ENCODE data around the gene ACTR3.
A peak's percentile ranks its signal among the peaks of the same experiment; 100 is the strongest.

ACTR3 gene

DNA sequence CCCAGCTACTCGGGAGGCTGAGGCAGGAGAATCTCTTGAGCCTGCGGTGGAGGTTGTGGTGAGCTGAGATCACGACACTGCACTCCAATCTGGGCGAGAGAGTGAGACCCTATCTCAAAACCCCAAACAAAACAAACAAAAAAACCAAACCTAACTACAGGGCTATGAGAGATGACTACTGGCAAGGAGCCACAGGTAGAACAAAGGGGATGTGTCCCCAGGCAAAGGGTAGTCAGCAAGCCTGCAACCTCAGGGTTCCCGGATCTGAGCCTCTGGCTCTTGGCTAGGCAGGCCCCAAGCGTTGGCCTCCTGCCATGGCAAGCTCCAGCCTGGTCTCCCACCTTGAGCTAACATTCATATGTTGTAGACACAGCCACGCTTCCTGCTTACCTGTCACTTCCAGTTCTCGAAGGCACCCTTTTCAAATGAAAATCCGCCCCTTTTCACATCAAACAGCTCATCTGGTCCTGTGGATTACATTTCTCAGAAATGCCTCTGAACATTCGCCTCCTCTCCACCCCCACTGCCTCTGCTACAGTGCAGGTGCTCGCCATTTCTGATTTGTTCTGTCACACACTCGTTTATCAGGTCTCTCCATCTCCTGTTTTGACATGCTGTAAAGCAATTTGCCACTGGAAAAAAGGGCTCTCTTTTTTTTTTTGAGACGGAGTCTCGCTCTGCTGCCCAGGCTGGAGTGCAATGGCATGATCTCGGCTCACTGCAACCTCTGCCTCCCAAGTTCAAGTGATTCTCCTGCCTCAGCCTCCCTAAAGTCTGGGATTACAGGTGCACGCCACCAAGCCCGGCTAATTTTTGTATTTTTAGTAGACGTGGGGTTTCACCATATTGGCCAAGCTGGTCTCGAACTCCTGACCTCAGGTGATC lies 13.1 kb upstream of the ACTR3 start:
- peak; percentile 84 for DNase-seq (ENCODE audit: low read depth, low spot score)

DNA sequence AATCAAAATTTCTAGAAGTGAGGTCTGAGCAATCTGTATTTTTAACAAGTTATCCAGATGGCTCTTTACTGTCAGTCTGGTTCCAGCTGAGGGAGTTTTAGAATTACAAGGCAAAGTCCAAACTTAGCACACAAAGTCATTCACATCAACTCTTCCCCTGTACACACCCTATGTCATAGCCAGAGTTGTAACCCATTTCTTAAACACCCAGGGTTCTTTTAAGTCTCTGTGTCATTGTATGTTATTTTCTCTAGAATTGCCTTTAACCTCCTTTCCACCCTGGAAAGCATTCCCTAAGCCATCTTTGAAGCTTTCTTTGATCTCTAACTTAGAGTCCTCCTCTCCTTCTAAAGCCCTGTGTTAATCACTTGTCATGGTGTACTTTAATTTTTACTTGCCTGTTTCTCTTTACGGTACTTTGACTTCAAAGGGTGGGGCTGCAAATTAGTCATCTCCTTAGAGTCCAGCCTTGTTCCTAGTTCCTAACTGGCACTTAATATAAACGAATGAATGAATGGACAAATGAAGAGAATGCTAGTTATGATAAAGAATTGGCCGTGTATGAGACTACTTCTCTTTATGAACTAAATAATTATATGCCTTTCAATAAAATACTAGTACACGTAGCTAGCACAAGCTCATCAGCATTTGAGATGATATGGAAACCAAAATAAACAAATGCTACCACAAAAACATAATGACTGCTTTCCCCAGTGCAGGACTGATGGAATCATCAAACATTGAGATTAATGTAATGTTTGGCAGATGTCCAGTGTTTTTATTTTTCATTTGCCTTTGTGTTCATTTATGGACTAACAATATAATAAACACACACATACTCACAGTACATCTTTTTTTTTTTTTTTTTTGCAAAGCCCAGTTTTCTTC lies 11.9 kb upstream of the ACTR3 start:
- DNase-seq (ENCODE audit: low read depth, low spot score): no peak

DNA sequence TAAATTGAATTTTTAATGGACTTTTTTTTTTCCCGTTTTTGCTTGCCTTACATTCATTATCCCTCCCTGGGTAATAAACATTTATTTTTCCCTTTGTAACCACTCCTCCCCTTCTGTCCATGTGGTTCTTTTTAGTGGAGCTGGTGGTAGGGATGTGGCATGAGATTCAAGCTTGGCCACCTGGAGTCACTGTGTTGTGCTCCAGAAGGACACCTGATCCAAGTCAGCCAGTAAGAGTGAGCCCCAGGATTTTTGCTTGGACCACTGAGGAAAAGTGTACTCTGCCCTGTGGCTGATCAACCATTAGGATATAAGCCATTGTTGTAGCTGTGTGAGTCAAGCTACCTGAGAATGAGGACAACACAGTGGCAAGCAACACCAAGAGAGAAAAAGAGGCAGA lies 11.1 kb upstream of the ACTR3 start:
- DNase-seq (ENCODE audit: low read depth, low spot score): no peak

DNA sequence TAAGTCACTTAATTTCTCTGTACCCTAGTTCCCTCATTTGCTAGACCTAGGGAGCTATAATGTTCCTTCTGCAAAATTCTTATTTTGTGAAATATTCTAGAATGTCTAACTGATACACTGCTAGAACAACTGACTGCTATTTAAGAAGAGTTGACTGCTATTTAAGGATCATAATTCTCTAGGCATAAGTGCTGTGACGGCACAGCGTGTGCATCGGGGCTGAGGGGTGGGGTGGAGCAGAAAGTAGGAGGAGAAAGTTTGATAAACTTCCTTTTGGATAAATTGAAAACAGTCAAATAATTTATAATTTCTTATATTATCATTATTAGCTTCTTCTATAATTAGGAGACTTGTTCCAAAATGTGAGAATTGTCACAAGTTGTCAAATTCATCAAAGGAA lies 10.4 kb upstream of the ACTR3 start:
- no peak for DNase-seq (ENCODE audit: low read depth, low spot score)

DNA sequence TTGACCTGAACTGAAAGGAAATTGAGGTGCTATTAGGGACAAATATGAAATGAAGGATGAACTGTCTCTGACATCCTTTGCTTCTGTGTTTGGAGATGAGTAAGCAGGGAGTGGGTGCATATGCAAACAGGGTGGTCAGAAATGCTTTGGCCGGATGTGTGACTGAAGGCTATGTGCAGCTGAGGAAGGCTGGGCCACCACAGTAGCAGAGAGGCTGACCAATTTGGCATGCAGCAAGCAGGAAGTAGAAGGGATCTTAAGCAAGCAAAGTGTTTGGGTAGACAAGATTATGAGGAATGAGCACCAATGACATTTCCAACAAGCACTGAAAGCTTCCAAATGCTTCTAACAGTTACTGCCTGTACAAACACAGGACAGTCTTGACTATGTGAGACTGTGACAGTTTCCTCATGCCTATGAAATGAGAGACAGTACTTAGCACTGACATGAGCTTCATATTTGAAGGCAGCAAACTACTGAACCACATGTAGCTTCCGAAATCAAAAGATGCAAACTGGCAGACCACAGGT lies 3.3 kb upstream of the ACTR3 start:
- peak; percentile 70 for DNase-seq (ENCODE audit: low read depth, low spot score)

DNA sequence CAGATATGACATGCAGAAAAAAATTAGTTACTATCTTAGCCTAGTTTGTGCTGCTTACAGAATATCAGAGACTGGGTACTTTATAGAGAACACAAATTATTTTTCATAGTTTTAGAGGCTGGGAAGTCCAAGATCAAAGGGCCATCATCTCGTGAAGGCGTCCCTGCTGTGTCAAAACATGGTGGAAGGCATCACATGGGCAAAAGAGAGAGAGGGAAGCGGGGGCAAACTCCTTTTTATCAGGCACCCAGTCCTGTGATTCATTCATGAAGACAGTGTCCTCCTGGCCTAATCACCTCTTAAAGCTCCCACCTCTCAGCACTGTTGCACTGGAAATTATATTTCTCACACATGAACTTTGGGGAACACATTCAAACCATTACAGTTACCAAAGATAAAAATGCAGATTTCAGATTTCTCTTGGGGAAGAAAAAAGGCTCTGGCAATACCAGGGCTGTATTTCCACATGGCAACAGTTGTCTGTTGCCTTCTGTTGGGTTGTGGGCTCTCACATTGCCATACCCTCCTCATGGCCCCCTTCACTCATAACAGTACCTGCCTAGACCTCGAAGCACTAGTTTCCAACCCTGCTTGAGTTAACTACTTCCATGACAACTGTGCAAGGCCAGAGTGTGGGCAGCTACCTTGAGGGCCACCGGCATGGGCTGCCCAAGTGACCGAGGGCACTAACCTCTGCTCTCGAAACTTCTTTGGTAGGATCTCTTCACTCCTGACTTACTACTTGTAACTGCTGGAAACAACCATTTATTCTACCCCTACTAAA lies 2.7 kb upstream of the ACTR3 start:
- no peak for DNase-seq (ENCODE audit: low read depth, low spot score)

DNA sequence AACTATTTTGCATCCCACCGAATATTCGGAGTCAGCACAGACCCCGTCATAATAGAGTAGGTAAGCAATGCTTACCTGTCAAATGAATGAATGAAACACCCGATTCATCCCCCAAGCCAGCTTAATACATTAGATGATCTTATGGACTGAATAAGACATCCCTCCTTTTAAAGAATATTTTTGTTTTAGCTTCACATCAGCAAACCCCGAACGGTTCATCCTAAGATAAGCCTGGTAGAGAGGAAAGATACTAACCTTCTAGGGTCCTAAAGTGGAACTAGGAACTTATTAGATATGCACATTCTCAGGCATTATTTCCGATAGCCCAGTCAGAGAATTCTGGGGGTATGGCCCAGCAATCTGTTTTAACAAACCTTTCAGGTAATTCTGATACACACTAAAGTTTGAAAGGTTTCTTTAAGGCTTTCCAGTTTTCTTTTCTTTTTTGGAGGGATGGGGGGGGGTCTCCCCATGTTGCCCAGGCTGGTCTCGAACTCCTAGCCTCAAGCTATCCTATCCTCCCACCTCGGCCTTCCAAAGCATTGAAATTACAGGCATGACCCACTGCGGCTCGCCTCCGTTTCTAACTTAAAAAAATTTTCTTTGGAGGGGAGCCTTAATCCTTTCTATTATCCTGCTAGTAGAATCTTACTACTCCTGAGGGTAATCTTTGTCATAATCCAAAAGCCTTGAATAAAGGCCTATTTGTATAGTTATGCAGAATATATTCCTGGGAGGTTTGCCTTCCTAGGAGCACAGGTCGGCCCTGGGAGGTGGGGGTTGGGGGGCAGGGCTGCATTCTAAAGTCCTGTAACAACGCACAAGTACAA lies 1.0 kb upstream of the ACTR3 start:
- no peak for DNase-seq (ENCODE audit: low read depth, low spot score)

DNA sequence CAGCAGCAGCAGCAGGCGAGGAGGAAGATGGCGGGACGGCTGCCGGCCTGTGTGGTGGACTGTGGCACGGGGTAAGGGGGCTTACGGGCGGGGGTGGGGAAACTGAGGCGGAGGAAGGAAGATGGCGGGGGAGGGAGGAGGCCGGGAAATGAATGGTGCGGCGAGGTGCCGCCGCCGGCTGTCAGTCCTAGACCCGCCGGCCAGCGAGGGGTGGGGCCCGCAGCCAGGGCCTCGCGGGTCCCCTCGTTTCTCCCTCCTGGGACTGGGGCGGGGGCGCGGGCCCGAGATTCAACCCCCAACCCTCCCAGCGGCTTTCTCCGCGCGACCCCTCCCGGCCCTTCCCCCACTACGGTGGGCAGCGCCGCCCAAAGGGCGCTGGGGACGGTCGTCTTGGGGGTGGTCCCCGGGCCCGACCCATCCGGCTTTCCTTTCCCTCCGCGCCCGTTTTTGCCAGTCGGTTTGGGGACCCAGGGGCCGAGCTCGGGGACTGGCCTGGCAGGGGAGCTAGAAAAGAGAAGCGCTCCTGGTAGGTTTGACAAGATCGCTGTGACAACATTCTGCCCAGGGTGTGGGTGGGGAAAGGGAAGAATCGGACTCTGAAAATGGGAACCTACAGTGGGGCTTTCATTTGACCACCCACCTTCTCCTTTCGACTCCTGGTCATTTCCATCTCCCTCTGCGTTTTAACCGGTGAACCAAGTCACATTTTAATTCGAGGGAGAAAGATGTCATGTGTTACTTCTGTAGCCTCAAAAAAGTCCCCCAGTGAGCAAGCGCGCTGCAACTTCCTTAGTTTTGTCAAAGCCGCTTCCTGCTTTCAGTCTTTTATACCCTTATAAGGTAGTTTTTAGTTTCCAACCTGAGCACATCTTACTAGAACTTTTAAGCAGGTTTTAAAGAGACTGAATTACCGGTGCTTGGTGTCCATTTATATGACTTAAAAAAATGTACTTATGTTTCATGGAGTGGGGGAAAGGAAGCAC lies 655 bp downstream of the ACTR3 start:
- DNase-seq (ENCODE audit: low read depth, low spot score): peak; percentile 82

DNA sequence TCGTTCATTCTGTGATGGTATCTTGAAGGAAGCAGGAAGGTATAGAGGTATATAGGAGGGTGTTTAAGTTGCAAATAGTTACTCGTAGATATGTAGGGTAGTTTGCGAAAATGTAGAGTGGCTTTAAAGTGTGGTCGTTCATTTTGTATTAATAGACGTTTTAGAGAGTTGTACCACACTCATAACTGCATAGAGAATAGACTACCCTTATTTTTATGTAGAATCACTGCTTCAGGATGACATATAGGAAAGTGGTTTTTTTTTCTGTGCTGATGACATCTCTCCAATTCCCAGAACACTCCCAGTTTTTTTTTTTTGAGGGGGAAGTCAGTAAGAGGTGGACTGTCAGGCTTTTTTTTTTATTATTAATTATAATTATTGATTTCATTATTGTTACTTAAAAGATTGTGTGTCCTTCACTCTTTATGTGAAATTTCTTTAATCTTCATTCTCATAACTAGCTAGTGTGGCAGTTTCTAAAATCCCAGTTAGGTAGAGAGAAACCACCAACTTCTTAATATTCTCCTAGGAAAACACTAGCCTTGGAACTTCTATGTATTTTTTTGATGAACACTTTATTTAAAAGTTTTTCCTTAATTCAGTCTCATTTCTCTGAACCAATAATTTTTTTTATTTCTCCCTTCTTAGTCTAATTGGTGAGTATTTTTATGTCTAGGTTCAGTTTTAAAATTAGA lies 1.5 kb downstream of the ACTR3 start:
- no peak for DNase-seq (ENCODE audit: low read depth, low spot score)

DNA sequence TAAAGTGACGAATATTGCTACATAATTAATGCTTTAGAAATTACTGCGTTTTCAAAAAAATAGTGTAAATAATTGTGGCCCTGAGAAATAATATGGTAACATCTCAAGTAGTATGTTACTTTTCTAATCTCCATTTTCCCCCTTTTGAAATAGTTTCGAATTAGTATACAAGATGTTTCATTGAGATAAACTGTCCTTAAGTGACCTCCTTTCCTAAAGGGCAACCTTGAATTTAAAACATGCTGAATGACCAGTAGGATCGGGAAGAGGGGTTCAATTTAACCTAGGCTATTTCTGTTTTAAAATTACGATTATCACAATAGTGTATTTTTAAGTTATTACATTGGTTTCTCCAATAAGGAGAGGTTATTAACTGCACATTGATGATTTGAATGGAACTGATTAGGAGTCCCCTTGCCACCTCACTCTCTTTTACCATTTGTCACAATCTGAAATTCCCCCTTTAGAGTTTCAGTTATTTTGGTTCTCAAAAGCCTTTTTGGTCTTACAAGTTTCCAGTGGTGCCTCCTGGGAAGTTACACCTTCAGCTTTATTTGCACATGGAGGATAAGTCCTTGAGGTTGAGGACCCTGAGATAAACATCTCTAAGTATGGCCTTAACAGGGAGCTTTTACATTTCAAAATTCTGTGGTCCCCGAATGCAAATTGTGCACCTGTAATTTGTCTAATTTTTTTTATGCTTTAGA lies 2.3 kb downstream of the ACTR3 start:
- no peak for DNase-seq (ENCODE audit: low read depth, low spot score)

DNA sequence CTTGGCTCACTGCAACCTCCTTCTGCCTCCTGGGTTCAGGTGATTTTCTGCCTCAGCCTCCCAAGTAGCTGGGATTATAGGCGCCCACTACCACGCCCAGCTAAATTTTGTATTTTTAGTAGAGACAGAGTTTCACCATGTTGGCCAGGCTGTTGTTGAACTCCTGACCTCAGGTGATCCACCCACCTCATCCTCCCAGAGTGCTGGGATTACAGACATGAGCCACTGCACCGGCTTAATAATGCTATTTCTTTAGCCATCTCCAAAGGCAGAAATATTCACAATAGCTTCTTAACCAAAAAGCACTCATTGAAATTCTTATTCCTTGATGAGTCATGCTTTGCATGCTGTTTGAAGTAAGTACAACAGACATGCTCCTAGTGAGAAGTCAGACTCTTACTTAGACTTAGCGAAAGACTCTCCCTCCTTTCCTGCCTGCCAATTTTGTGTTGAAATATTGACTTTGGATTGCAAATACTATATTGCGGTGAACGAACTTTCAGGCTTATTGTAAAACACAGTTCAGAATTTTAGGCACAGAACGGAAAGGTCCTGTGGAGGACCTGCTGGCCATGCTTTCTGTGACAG lies 4.4 kb downstream of the ACTR3 start:
- DNase-seq (ENCODE audit: low read depth, low spot score): peak; percentile 84

DNA sequence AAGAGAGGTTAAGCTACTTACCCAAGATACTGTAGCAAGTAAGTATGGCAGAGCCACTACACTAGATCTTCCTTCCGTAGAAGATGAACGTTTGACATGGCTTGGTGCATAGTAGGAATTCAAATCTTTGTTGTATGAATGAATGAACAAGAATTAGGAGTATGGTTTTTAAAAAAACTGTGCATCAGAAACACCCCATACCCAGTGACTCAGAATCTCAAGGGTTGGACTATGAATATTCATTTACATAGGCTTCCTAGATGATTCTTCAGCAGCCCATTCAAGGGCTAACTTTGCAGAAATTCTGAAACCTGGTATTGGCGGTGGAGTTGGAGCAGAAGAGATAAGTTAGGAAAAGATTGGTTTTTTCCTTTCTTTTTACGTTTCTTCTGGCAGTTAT lies 5.4 kb downstream of the ACTR3 start:
- peak; percentile 39 for DNase-seq (ENCODE audit: low read depth, low spot score)

DNA sequence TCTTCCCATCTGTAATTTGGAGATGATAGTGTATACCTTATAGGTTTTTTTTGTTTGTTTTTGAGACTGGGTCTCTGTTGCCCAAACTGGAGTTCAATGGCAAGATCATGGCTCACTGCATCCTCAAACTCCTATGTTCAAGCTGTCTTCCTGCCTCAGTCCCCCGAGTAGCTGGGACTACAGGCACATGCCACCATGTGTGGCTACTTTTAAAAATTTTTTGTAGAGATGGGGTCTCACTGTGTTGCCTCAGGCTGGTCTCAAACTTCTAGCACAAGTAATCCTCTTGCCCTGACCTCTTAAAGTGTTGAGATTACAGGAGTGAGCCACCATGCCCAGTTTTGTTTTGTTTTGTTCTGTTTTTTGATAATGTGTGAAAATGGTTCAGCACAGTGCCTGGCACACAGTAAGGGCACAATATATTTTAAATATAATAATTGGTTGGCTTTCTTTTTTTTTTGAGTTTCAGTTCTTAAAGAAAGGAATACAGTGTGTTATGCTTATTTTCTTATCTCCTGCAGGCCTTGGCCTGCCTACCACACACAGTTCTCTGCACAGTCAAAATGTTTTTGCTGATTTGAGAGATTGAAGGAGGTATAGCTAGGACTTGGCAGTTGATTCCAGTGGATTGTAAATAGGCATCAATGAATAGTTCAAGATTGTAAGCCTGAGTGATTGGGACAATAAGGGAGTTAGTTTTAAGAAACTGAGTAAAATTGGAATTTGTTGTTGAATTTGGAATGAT lies 6.1 kb downstream of the ACTR3 start:
- DNase-seq (ENCODE audit: low read depth, low spot score): no peak

DNA sequence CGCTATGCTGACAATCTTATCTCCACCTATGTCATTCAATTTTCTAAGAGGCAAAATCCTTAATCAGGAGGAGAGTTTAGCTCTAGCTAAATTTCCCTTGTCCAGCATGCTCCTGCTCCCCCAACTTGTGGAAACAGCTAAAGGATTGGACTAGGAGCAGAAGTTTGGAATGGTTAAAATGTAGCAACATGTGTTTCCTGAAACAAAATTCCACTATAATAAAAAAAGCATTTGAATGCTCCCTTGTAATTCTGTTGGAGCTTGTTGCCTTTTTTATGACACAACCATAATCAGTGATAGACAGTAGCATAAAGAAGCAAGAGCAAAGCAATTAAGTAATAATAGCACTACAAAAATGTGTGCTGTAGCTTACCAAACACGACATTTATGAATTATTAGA lies 6.9 kb downstream of the ACTR3 start:
- DNase-seq (ENCODE audit: low read depth, low spot score): no peak

DNA sequence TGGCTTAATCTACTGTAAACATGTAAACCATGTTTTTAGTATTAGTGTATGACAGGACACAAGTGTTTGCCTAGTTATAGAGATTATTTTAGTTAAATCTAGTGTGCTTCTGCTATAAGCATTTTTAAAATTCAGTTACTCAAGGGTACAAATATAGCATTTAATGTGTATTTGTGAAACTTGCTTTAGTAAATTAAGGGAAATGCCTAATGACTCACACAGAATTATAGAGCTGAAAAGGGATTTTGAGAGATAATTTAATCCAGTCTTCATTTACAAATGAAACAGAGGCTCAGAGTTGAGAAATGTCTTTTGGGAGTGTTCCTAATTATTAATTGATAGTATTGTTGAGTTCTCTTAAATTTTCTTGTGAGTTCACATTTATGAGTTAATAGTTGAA lies 8.2 kb downstream of the ACTR3 start:
- no peak for DNase-seq (ENCODE audit: low read depth, low spot score)

DNA sequence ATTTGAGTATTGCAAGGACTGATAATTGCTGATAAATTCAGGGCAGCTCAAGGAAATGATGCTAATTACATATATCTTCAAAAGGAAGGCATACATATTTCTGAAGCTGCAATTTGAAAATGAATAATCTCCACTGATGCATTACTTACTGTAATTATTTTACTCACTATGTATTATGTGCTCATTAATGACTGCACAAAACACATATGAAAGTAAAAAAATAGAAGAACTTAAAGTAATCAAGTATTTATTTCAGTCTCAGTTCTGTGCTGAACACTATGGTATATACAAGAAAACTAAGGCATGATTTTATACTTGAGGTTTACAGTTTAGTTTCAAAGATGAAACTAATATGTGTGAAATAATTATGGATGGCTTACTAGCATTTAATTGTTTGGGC lies 9.3 kb downstream of the ACTR3 start:
- no peak for DNase-seq (ENCODE audit: low read depth, low spot score)

DNA sequence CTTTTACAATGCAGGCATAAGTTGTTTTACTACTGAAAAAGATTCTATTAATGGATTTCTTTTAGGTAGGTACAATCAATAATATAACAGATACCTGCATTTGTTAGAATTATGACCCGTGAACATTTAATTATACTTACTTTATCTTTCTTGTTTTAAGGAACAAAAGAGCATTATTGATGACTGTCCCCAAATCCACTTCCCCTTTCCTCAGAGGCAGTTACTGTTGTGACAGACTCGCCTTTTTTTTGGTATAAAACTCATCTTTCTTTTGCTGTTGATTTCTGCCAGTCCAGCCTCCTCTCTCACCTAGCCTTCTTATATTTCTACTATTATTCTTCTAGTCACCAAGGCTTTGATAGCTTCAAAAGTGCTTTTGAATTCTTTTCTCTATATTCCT lies 12.1 kb downstream of the ACTR3 start:
- DNase-seq (ENCODE audit: low read depth, low spot score): no peak

Measured in astrocyte of the hippocampus (primary cell).